Epithelial cell of proximal tubule (primary cell): ENCODE results near the gene MTERF2. TPM values are rescaled to one million over a fixed set of nuclear protein-coding genes. Genes with fewer than 3 reads are reported as not detected.
A peak's percentile ranks its signal among the peaks of the same experiment; 100 is the strongest.

Source experiments
- DNase-seq: peaks from one replicate; pipeline ENCODE4 v3.0.0-alpha.2; 2011; ENCODE audit warnings: low read depth
- H3K4me3 ChIP-seq: 2 replicates; pipeline ENCODE4 v1.5.1; 2011; ENCODE audit warnings: low read depth, mild to moderate bottlenecking, low read length
- total RNA-seq: library from RNA; depleted of rRNA; stranded (reverse); fragments of >200 nt; gene quantifications from 2 replicates; pipeline ENCODE4 v1.2.3, GENCODE V29; 2015
- TF ChIP-seq, protein P1 (sequence below): conservative IDR thresholded peaks from 2 replicates; pipeline ENCODE4 v1.5.1; 2012; ENCODE audit warnings: low read depth, mild to moderate bottlenecking, low read length

Gene MTERF2
- total RNA-seq, 1 donor from 2014 or later: 2.9 TPM

DNA sequence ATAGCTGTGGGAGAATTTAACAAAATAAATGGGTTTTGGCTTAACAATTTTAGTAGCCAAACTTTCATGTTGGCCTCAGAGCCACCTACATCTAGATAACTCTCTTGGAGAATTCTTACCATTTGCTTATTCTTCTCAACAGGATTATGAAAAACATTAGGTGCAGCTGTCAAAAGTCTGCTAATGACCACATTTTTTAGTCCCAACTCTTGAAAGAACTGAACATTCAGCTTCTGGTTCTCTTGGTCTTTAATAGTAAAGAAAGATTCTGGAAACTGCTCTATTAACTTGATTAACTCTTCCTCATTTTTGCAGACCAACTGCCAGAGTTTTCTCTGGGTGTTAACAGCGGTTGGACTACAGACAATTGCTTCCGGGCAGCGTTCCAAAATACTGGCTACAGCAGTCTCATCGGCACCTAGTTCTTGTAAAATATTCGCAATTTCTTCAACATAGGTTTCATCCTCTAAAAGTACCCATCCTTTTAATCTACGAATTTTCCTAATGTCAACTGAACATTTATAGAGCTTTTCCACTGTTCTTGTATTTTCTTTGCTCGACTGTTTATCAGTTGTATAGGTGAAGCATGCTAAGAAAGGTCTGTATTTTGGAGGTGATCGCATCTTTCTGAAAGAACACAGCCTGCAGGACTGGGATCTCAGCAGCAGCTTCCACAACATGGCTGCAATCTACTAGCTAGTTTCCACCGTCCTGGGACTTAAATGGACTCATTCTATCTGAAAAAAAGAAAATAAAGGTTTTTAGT lies 8.7 kb downstream of the MTERF2 start:
- TF ChIP-seq, protein P1, sequence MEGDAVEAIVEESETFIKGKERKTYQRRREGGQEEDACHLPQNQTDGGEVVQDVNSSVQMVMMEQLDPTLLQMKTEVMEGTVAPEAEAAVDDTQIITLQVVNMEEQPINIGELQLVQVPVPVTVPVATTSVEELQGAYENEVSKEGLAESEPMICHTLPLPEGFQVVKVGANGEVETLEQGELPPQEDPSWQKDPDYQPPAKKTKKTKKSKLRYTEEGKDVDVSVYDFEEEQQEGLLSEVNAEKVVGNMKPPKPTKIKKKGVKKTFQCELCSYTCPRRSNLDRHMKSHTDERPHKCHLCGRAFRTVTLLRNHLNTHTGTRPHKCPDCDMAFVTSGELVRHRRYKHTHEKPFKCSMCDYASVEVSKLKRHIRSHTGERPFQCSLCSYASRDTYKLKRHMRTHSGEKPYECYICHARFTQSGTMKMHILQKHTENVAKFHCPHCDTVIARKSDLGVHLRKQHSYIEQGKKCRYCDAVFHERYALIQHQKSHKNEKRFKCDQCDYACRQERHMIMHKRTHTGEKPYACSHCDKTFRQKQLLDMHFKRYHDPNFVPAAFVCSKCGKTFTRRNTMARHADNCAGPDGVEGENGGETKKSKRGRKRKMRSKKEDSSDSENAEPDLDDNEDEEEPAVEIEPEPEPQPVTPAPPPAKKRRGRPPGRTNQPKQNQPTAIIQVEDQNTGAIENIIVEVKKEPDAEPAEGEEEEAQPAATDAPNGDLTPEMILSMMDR: no peak
- no peak overlapping the region for H3K4me3 ChIP-seq
- DNase-seq: no peak

DNA sequence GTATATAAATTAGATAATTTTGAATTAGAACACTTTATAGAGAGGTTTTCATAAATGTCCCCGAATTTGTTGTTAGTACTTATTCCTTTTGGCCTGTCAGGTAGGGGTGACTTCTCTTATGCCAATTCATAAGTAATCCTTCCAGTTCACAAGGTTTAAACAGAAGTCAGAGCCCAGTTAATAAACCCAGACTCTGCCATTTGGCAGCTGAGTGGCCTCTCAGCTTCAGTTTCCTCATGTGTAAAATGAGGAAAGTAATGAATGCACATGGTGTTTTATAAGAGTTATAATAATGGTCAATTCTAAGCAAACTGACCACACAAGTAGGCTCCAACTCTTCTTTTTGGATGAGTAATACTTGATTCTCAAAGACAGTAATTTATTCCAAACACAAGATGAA lies 10.3 kb downstream of the MTERF2 start:
- TF ChIP-seq, protein P1: no peak
- no peak overlapping the region for H3K4me3 ChIP-seq

DNA sequence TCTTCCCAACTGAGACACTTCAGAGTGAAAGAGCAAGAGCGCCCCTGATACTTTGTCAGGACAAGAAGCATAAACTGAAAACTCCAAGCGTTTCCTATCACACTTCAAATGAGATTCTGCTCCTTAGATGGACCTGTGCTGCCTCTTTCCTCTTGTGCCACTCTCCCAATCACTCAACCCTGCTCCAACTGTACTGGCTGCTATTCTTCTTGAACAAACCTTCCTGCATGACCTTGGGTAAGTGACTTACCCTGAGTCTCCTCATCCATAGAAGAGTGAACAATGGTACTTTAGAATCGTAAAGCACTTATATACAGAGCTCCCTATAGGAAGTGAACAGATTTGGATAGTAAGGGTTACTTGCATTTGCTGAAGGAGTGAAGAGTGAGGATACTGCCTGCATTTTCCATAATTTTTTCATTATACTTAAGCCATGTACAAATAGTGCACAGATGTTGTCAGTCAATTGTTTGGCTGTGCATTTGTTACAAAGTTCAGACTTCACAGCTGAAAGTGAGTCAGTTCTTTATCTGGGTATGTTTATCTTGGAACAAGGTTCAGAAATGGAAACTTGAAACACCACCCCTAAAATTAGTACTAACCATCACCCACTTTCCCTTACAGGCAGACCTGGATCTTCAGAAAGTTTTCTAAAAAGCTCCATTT lies 10.8 kb downstream of the MTERF2 start:
- no peak overlapping the region for H3K4me3 ChIP-seq
- DNase-seq: no peak
- TF ChIP-seq, protein P1: no peak

More for the DNA sequence above, 10.3 kb downstream of the MTERF2 start:
- no peak for DNase-seq

DNA sequence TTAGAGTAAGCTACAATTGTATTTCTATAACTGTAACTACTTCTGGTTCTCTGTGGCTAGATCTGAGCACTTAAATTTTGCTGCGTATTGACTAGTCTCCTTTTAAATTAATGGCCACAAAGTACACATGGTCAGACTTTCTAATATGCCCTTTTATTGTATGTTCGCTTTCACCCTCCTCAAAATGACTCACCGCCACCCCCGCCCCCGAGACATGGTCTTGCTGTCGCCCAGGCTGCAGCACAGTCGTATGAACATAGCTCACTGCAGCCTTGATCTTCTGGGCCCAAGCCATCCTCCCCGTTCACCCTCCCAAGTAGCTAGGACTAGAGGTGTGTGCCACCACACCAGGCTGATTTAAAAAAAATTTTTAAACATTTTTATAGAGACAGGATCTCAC lies 11.8 kb downstream of the MTERF2 start:
- no peak for DNase-seq
- TF ChIP-seq, protein P1: no peak
- H3K4me3 ChIP-seq: no peak overlapping the region

DNA sequence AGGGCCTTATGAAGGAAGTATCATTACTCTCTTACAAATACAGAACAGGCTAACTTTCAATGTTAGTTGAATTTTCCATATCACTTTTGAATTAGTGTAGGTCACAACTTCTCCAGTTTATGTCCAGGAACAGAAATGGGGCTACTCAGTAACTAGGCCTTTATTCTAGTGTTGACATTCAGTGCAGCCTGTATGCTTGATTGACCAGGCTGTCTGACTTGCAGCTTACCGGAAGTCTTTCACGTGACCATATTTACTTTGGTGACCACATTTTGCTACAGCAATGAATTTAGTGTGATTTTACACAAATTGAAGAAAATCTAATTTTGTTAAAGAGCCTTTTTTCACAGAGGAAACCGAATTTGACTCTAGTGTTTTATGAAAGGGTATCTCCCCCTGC lies 12.4 kb downstream of the MTERF2 start:
- peak; percentile 64 for DNase-seq
- no peak overlapping the region for H3K4me3 ChIP-seq
- TF ChIP-seq, protein P1: no peak

DNA sequence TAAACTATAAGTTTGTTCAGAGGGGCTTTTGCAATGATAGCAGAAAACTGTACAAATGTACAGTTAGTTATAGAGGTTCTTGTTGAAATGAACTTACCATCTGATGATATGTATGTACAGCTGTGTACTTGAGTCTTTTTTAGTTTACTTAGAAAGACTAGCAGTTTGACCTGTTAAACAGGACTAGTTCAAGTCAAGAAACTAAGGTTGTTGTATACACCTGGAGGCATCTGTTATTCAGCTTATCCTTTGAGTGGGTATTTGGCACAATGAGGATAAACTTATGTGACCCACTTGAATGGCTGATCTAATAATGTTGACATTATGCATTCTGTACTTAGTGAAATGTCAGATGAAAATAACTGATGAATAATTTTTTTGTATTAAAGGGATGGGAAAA lies 13.4 kb downstream of the MTERF2 start:
- no peak for DNase-seq
- TF ChIP-seq, protein P1: no peak
- no peak overlapping the region for H3K4me3 ChIP-seq
